DMS79 (cell line): ENCODE measurements around the gene AKT3.

ENCODE experiments used
- DNase-seq: peaks from one replicate; lab custom pipeline; 2025; lab: John Stamatoyannopoulos, UW

AKT3 gene

DNA sequence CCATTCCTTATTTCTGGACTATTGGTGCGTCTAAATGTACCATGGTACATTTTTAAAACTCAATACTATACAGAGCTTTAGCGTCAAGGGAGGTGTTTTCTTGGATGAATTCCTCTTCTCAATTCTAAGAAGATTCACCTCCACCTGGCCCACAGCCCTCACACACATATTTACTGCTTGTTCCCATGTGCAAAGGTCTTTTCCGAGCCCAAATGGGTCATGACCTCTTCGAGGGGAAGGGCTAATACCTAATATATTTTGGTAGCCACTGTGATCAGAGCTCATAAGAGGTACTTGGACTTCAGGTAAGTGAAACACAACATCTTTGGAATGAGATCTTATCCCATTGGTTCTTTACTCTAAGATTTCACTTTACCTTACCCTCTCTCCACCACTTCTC lies 388.3 kb downstream of the AKT3 start:
- no peak for DNase-seq

DNA sequence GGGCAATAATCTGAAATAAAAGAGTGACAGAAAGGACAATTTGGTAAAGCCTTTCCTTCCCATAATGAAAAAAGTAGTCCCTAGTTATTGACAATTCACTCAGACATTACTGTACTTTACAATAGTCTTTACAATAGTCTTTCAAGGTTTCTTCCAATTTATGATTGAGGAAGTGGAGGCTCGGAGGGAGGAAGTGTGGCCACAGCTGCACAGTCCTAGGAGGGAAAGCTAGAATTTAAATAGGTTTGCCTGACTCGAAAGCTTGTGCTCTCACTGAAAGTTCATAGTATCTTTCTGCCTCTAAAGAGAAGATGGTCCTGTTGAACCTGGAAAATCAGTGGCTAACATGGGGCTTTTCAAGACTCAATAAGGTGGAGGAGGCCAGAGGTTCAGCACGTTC lies 391.0 kb downstream of the AKT3 start:
- DNase-seq, result no peak

DNA sequence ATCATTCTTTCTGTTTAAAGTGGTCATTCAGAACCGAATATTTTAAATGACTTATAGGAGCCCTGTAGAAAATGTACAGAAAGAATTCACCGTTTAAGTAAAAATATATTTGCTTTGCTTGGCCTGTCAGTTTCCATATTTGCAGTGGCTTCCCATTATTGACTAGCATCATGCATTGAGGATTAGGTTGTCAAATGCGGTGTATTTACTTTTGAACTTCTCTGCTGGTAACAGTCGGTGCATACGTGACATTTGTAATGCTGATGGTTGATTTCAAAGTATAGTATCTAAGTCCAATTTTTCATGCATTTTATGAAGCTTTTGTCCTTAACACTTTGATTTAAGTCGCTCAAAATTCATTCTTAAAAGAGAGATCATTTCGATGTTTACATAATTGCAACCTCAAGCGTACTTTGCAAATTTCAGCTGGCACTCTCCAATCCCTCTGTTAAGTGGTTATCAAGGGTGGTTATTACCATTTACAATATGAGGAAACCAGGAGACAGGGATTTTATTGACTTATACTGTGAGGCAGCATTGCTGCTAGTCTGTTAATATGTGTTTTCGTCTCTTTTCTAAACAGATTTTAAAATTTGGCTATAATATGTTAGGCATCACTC lies 392.6 kb downstream of the AKT3 start:
- peak; percentile 8 for DNase-seq

DNA sequence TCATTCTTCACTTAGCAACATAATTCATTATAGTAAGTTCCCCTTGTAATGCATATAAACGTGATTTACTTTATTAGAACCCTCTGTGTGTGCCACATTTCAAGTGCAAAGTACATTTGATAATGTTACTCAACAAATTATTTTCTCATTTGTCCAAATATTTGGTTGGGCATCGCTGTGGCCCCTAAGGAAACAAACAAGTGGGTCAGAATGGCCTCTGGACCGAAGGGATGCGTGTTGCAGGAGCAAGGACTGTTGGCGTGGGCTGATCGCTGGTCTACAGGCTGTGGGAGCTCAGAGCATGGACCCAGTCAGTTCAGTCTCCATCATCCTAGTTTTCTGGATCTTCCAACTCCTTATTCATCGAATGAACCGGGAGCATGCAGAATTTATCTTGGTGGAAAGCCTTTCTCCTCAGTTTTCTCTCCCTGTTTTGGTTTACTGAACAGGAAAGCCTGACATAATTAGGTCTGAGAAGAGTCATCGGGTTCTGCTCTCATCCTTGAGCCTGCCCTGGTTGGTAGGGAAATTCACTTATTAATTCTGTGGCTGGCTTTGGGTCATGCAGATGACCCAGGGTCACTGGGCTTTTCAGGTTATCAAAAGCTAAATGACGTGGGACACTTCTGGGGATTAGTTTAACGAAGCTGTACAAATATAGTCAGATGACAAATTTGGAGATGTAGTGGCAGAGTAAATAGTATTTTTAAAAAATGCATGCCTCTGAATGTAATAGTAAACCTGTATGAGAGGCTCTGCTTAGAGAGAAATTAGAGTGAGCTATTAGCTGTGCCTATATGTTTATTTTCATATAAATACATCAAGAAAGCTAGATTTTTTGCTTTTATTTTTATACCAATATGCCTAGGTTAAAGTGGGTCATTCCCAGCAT lies 394.0 kb downstream of the AKT3 start:
- DNase-seq, result no peak

DNA sequence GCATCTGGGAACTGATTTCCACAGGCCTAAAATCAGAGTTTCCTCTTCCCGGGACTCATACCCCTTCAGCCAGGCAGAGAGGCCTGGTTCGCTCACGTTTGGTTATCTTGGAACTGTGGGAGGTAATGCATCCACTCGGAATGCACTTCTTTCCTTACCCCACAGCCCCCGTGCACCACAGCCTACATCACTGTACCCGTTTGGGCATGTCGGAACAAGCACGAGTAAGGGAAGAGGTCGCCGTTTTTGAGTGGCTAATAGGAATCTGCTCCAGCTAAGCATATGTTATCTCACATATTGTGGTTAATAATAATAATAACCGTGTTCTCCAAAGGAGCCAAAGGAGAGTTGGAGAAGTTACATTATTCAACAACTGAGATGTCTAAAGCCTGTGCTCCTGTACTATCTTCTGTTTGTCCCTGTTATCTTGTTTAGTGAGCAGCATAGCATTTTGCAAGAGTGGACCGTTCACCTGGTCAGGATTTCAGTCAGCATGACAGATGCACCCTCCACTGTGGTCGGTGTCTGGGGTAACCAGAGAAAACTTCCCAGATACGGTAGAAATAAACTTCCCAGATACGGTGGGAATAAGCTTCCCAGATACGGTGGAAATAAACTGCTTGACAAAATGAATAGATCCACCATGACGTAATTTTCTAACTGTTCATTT lies 395.6 kb downstream of the AKT3 start:
- DNase-seq, result no peak

DNA sequence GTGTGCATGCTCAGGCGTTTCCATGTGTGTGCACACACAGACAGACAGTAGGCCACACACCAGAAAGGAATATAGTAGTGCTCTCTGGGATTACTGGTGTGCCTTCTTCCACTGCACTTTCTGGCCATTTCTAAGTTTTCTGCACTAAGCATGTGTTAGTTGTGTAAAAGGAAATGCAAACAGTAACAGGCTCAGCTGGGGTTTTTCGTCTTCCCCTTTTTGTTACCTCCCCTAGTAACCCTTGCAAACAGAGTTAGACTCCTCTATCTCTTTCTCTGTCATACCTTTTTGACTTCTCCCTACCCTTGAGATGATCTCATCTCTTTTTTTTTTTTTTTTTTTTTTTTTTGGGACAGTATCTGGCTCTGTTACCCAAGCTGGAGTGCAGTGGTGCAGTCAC lies 398.0 kb downstream of the AKT3 start:
- DNase-seq, result no peak

DNA sequence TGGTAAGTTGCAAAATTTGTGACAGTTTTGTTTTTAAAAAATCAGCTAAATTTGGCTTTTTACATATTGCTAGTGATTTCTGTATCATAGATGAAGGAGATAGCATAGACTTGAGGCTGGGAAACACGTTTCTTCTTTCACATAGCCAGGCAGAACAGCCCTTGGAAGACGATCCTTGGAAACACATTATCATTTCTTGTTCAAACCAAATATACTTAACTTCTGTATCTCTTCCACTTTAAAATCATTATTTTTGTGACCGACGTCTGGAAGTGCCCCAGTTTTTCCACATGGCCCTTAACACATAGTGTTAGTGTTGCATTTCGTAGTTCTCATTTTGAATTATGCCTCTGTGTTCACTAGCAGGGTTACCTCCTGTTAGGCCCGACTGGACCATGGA lies 400.7 kb downstream of the AKT3 start:
- DNase-seq, result no peak

DNA sequence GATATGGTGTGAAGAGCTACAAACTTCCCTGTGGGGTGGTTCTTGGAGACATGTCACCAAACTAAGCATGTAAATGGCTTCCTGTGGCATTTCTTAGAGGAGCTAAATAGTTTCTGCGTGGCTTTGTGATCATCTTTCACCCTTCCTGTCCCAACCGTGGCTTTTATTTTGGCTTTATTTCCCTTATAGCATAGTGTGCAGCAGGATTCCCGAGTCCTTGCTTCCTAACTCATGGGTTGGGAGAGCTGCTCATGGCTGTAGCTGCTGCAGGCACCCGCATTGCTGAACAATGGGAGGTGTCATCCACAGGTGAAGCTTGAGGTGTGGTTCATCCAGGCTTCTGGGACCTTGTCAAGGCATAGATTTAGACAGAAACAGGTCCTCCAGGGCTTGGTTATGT lies 402.2 kb downstream of the AKT3 start:
- no peak for DNase-seq

DNA sequence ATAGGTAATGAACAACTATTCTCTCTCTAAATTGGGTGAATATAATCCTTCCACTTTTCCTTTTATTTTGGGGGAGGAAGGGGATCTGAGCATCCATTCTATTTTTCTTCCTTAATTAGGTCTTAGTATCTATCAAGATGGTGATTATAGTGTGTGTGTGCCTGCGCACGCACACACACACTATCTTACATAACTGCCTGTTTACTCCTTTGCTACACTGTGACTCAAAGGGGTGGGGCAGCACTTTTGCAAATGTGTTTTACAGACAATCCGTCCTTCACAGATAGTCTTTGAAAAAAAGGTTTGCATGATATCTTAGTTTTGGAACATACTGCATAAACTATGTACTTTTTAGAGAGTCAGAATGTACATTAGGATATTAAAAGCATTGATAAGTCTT lies 402.7 kb downstream of the AKT3 start:
- DNase-seq, result no peak

DNA sequence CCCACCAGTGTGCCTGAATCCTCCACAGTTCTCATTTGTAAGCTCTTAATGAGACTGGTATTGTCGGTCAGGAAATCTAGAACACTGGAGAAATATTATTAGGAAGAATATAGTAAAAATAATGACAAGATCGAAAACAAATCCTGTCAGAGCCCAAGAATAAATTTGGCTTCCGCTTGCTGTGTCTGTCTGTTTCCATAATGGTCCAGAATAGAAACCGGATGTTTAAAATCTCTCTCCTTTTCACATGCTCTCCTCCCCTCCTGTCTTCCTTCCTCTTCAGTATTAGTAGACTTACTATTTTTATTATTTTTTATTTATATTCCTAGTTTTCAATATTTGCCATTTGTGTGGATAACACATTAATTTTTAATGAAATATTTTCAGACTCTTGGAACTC lies 406.5 kb downstream of the AKT3 start:
- DNase-seq, result no peak

DNA sequence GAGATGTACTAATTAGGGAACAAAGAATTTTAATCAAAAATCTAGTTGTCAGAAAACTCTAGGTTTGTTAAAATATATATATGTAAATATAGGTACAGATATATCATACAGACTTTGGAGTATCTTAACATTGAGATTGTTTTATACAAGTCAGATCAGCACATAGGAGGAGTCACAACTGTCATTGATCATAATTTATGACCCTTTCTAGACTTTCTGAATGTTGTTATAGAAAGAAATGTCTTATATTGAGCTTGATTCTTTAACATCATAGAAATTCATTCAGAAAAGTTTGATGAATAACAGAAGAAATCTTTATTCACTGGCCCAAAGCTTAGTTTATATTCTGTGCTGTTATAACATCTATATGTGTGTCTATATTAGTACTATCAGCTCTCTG lies 408.4 kb downstream of the AKT3 start:
- no peak for DNase-seq

DNA sequence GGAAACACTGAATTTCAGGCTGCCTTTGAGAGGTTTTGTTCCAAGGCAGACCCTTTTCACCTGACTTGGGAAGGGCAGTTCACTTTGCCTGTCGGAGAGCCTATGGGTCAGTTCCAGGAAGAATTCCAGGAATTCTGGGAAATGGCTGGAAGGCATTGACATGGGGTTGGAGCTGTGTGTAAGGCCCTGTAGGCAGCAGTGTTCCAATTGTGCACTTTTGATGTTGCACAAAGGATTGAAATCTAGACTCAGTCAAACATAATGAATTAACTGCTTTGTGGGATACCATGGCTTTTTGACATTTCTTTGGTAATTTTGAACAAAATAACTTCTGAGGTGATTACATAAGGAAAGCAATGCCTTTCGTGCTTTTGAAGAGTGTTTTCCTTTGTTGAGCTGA lies 409.6 kb downstream of the AKT3 start:
- DNase-seq, result no peak

DNA sequence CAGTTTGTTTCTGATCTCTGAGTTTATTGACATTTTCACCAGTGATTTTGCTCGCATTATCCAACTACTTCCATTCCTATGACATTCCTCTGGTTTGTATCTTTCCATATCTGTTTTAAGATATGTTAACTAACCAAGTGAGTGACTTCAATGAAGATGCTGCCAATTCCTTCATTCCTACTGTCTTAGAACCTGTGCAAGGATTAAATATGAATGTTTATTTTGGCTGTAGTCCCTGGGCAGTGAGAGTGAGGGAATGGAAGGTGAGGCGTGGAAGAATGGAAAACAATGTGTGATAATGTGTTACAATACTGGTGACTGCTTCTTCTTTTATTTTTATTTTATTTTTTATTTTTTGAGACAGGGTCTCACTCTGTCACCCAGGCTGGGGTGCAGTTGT lies 411.2 kb downstream of the AKT3 start:
- no peak for DNase-seq
